IMR-90 (cell line): ENCODE results near the gene ARL6. TPM values are rescaled to one million over a fixed set of nuclear protein-coding genes. Genes with fewer than 3 reads are reported as not detected.

Experiments
- ATAC-seq: fragments of 200-7000 bp; cut with Tn5 transposase; 2 replicates; pipeline ENCODE4 v1.9.1; 2020; ENCODE audit warnings: low read depth, mild to moderate bottlenecking, moderate library complexity
- BruUV-seq: library from RNA; stranded (reverse); fragments of 400-500 nt; replicated peaks from 2 replicates; lab custom pipeline; 2021; lab: Mats Ljungman, UMichigan
- CTCF ChIA-PET: fragments of 300-600 bp; formaldehyde crosslinking; extraction: SDS; loops from one replicate; lab custom pipeline; 2021; ENCODE audit warnings: antibody characterized with exemption; lab: Yijun Ruan, JAX
- POLR2A ChIA-PET: fragments of 300-600 bp; sonication (Branson Sonifier 250); formaldehyde crosslinking; loops from one replicate; lab custom pipeline; 2022; ENCODE audit warnings: antibody characterized with exemption; ENCODE audit not compliant: unreplicated experiment; lab: Charles Lee
- DNase-seq: peaks from one replicate; pipeline ENCODE4 v3.0.0; 2013
- H2AFZ ChIP-seq: replicated peaks from 2 replicates; pipeline ENCODE3; 2013; ENCODE audit warnings: low read length, mild to moderate bottlenecking; ENCODE audit not compliant: poor library complexity
- H2AK5ac ChIP-seq: 2 replicates; pipeline ENCODE4 v1.6.1; 2013; ENCODE audit warnings: low read depth, low read length, inconsistent platforms
- H2AK9ac ChIP-seq: replicated peaks from 2 replicates; pipeline ENCODE3; 2013; ENCODE audit warnings: mild to moderate bottlenecking, low read depth, low read length, moderate library complexity; ENCODE audit not compliant: poor library complexity
- H2BK120ac ChIP-seq: 2 replicates; pipeline ENCODE4 v1.6.1; 2013; ENCODE audit warnings: low read depth, low read length, inconsistent platforms
- H2BK15ac ChIP-seq: 3 replicates; pipeline ENCODE4 v1.6.1; 2013; ENCODE audit warnings: low read depth, low read length, inconsistent platforms
- H2BK20ac ChIP-seq: 2 replicates; pipeline ENCODE4 v1.6.1; 2013; ENCODE audit warnings: low read depth, mild to moderate bottlenecking, inconsistent platforms, low read length, moderate library complexity
- H2BK5ac ChIP-seq: 2 replicates; pipeline ENCODE4 v1.6.1; 2013; ENCODE audit warnings: mild to moderate bottlenecking, low read depth, low read length, inconsistent platforms; ENCODE audit not compliant: poor library complexity, severe bottlenecking
- H3K14ac ChIP-seq: replicated peaks from 2 replicates; pipeline ENCODE4 v1.6.1; 2013; ENCODE audit warnings: low read depth, low read length, inconsistent platforms
- H3K18ac ChIP-seq: 2 replicates; pipeline ENCODE4 v1.6.1; 2013; ENCODE audit warnings: low read depth, low read length, control low read depth
- H3K23ac ChIP-seq: 2 replicates; pipeline ENCODE4 v1.6.1; 2013; ENCODE audit warnings: low read depth, low read length, inconsistent platforms
- H3K27ac ChIP-seq: 2 replicates; pipeline ENCODE4 v1.5.1; 2013; ENCODE audit warnings: mild to moderate bottlenecking, control low read depth, low read length; ENCODE audit not compliant: insufficient read depth
- H3K27me3 ChIP-seq: 2 replicates; pipeline ENCODE4 v1.6.1; 2013; ENCODE audit warnings: low read length; ENCODE audit not compliant: control insufficient read depth, insufficient read depth
- H3K36me3 ChIP-seq: 2 replicates; pipeline ENCODE4 v1.6.1; 2013; ENCODE audit warnings: low read length, mixed read lengths; ENCODE audit not compliant: control insufficient read depth, insufficient read depth
- H3K4ac ChIP-seq: 2 replicates; pipeline ENCODE4 v1.6.1; 2013; ENCODE audit warnings: low read depth, low read length, inconsistent platforms
- H3K4me1 ChIP-seq: 2 replicates; pipeline ENCODE4 v1.6.1; 2013; ENCODE audit warnings: low read length, mixed read lengths; ENCODE audit not compliant: control insufficient read depth, insufficient read depth
- H3K4me2 ChIP-seq: 2 replicates; pipeline ENCODE4 v1.6.1; 2013; ENCODE audit warnings: low read depth, mild to moderate bottlenecking, control low read depth, low read length, moderate library complexity
- H3K4me3 ChIP-seq: 2 replicates; pipeline ENCODE4 v1.5.1; 2013; ENCODE audit warnings: low read depth, mild to moderate bottlenecking, control low read depth, low read length, moderate library complexity; ENCODE audit not compliant: insufficient read depth
- H3K56ac ChIP-seq: 2 replicates; pipeline ENCODE4 v1.6.1; 2013; ENCODE audit warnings: low read length, inconsistent platforms; ENCODE audit not compliant: insufficient read depth; ENCODE audit errors: extremely low read depth
- H3K79me1 ChIP-seq, 2 experiments: 2 replicates each; pipeline ENCODE4 v1.6.1; 2013; ENCODE audit warnings: low read length in 2 of 2, inconsistent platforms in 1 of 2, low read depth in 1 of 2
- H3K9ac ChIP-seq: 2 replicates; pipeline ENCODE4 v1.6.1; 2013; ENCODE audit warnings: low read depth, low read length, control low read depth
- H3K9me1 ChIP-seq: 2 replicates; pipeline ENCODE4 v1.6.1; 2013; ENCODE audit warnings: low read length, inconsistent platforms; ENCODE audit not compliant: insufficient read depth
- H3K9me3 ChIP-seq: 2 replicates; pipeline ENCODE4 v1.6.1; 2013; ENCODE audit warnings: low read length; ENCODE audit not compliant: control insufficient read depth, insufficient read depth
- H4K20me1 ChIP-seq: 2 replicates; pipeline ENCODE4 v1.6.1; 2013; ENCODE audit warnings: low read length, inconsistent platforms; ENCODE audit not compliant: insufficient read depth
- H4K5ac ChIP-seq: 2 replicates; pipeline ENCODE4 v1.6.1; 2013; ENCODE audit warnings: mild to moderate bottlenecking, low read depth, low read length, control low read depth
- H4K8ac ChIP-seq, 2 experiments: 2 replicates each; pipeline ENCODE4 v1.6.1; 2013; ENCODE audit warnings: low read depth in 2 of 2, low read length in 2 of 2, control low read depth in 1 of 2, inconsistent platforms in 1 of 2
- H4K91ac ChIP-seq: 2 replicates; pipeline ENCODE4 v1.6.1; 2013; ENCODE audit warnings: low read depth, low read length, inconsistent platforms; ENCODE audit not compliant: insufficient read depth
- BHLHE40 ChIP-seq: fragments of 150-350 bp; IDR thresholded peaks from 2 replicates; pipeline ENCODE4 v1.6.1; 2016; ENCODE audit warnings: mild to moderate bottlenecking, low read depth, low read length
- CEBPB ChIP-seq: IDR thresholded peaks from 2 replicates; pipeline ENCODE4 v1.6.1; 2012; ENCODE audit warnings: low read depth, low read length, improper control_type of control experiment
- CHD1 ChIP-seq: IDR thresholded peaks from 2 replicates; pipeline ENCODE4 v1.6.1; 2012; ENCODE audit warnings: low read depth, low read length, improper control_type of control experiment
- FOS ChIP-seq: fragments of 150-350 bp; IDR thresholded peaks from 2 replicates; pipeline ENCODE4 v1.6.1; 2016; ENCODE audit warnings: low read depth, low read length
- MAFK ChIP-seq: IDR thresholded peaks from 2 replicates; pipeline ENCODE4 v1.6.1; 2012; ENCODE audit warnings: low read depth, low read length, improper control_type of control experiment
- MAZ ChIP-seq: IDR thresholded peaks from 2 replicates; pipeline ENCODE4 v1.6.1; 2012; ENCODE audit warnings: low read depth, mild to moderate bottlenecking, low read length, improper control_type of control experiment, moderate library complexity, borderline replicate concordance
- MXI1 ChIP-seq: IDR thresholded peaks from 2 replicates; pipeline ENCODE4 v1.6.1; 2012; ENCODE audit warnings: low read depth, mild to moderate bottlenecking, low read length, moderate library complexity, borderline replicate concordance
- NFE2L2 ChIP-seq: fragments of 150-350 bp; IDR thresholded peaks from 2 replicates; pipeline ENCODE4 v1.6.1; 2016; ENCODE audit warnings: low read depth, mild to moderate bottlenecking, low read length
- POLR2A ChIP-seq: IDR thresholded peaks from 2 replicates; pipeline ENCODE4 v1.6.1; 2012; ENCODE audit warnings: mild to moderate bottlenecking, low read depth, low read length
- RAD21 ChIP-seq: IDR thresholded peaks from 2 replicates; pipeline ENCODE4 v1.6.1; 2012; ENCODE audit warnings: low read length, improper control_type of control experiment
- RCOR1 ChIP-seq: IDR thresholded peaks from 2 replicates; pipeline ENCODE4 v1.6.1; 2012; ENCODE audit warnings: mild to moderate bottlenecking, low read length, improper control_type of control experiment; ENCODE audit not compliant: insufficient replicate concordance
- RFX5 ChIP-seq: IDR thresholded peaks from 2 replicates; pipeline ENCODE4 v1.8.0; 2012; ENCODE audit warnings: low read depth, mild to moderate bottlenecking, low read length, moderate library complexity
- SMC3 ChIP-seq: fragments of 150-350 bp; IDR thresholded peaks from 2 replicates; pipeline ENCODE4 v1.6.1; 2016; ENCODE audit warnings: low read depth, mild to moderate bottlenecking, antibody characterized with exemption, low read length, moderate library complexity
- WGBS, 2 experiments: methylation state at CpG; one replicate each; pipeline versions ENCODE4 v1.1.5 to v1.1.7; 2013; ENCODE audit warnings: missing lambda C conversion rate in 2 of 2; ENCODE audit not compliant: insufficient read length in 1 of 2; ENCODE audit errors: extremely low coverage in 2 of 2; 5-methylcytosine and 5-hydroxymethylcytosine counted together
- dilution Hi-C: fragments of 300-500 bp; cut with HindIII; formaldehyde crosslinking; loops from one replicate; pipeline ENCODE4 v1.14.3; 2018; ENCODE audit warnings: low sequenced_read_pairs; ENCODE audit not compliant: unreplicated experiment
- in situ Hi-C: fragments of 300-500 bp; cut with MboI; formaldehyde crosslinking; loops from 3 replicates; pipeline ENCODE4 v1.14.3; 2019; ENCODE audit warnings: low sequenced_read_pairs, inconsistent platforms, mixed read lengths
- intact Hi-C: fragments of 100-400 bp; cut with micrococcal nuclease; formaldehyde crosslinking; loops from 2 replicates; pipeline ENCODE4 v1.10.0; 2022
- polyA plus RNA-seq, 3 experiments: library from polyadenylated mRNA; depleted of rRNA; stranded (reverse); fragments of >200 nt; gene quantifications; 2 replicates each; pipeline ENCODE4 v1.2.3, GENCODE V29; 2012; ENCODE audit warnings: low replicate concordance in 1 of 3
- total RNA-seq: library from RNA; depleted of rRNA; stranded (reverse); fragments of >200 nt; gene quantifications from 2 replicates; pipeline ENCODE4 v1.2.3, GENCODE V29; 2012
- TF ChIP-seq, protein P1 (sequence below): fragments of 150-350 bp; IDR thresholded peaks from 2 replicates; pipeline ENCODE4 v1.6.1; 2017; ENCODE audit warnings: mild to moderate bottlenecking, antibody characterized with exemption, low read length, low read depth
- TF ChIP-seq, protein P2 (sequence below): fragments of 150-350 bp; IDR thresholded peaks from 2 replicates; pipeline ENCODE4 v1.6.1; 2016; ENCODE audit warnings: low read depth, mild to moderate bottlenecking, low read length, moderate library complexity, borderline replicate concordance

ARL6 gene
- total and polyA plus RNA-seq, 2 of the 4 experiments (the other 2 are of a cell fraction) = 3.1 to 3.4 TPM

DNA sequence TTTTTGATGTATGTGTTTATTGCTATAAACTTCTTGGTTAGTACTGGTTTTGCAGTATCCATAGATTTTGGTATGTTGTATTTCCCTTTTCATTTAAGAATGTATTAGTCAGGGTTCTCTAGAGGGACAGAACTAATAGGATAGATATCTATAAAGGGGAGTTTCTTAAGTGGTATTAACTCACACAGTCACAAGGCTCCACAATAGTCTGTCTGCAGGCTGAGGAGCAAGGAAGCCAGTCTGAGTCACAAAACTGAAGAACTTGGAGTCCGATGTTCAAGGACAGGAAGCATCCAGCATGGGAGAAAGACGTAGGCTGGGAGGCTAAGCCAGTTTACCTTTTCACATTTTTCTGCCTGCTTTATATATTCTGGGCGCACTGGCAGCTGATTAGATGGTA, 8.4 kb downstream of the ARL6 start:
- no CpG with 5 or more reads among the region's 3 CpGs for WGBS, 2 experiments
- Histone ChIP-seq H3K23ac (no peak overlapping the region), H2AK9ac (no peak overlapping the region), H3K9ac (no peak overlapping the region), H3K4me1 (no peaks in the 10 kb centered on the region), H3K27me3 (no peaks in the 10 kb centered on the region), H4K20me1 (no peaks in the 10 kb centered on the region), H2BK15ac (no peak overlapping the region), H3K36me3 (no peaks in the 10 kb centered on the region), H3K27ac (no peak overlapping the region), H2AFZ (no peak overlapping the region), H4K5ac (no peak overlapping the region), H4K8ac (no peak overlapping the region), H3K18ac (no peak overlapping the region), H3K4me3 (no peak overlapping the region), H2BK120ac (no peak overlapping the region), H4K91ac (no peak overlapping the region), H3K9me3 (no peaks in the 10 kb centered on the region), H2BK5ac (no peak overlapping the region), H3K4me2 (no peak overlapping the region), H2AK5ac (no peak overlapping the region), H3K9me1 (no peaks in the 10 kb centered on the region), H3K4ac (no peak overlapping the region), H3K79me1 (no peaks in the 10 kb centered on the region), H2BK20ac (no peak overlapping the region), H3K56ac (no peak overlapping the region), H3K14ac (no peak overlapping the region)
- no TSS peak for BruUV-seq
- dilution Hi-C loops = no loop called here
- no peak for ATAC-seq
- CTCF ChIA-PET = no interaction called here
- intact Hi-C loops = no loop called here
- DNase-seq = no peak
- POLR2A ChIA-PET = no interaction called here
- no peak for TF ChIP-seq RAD21
- TF ChIP-seq, protein P1, sequence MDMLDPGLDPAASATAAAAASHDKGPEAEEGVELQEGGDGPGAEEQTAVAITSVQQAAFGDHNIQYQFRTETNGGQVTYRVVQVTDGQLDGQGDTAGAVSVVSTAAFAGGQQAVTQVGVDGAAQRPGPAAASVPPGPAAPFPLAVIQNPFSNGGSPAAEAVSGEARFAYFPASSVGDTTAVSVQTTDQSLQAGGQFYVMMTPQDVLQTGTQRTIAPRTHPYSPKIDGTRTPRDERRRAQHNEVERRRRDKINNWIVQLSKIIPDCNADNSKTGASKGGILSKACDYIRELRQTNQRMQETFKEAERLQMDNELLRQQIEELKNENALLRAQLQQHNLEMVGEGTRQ = no peak
- TF ChIP-seq RFX5 = no peak
- no peak for TF ChIP-seq MAZ
- no peak for TF ChIP-seq MAFK
- TF ChIP-seq CEBPB = no peak
- TF ChIP-seq CHD1 = no peak
- TF ChIP-seq, protein P2, sequence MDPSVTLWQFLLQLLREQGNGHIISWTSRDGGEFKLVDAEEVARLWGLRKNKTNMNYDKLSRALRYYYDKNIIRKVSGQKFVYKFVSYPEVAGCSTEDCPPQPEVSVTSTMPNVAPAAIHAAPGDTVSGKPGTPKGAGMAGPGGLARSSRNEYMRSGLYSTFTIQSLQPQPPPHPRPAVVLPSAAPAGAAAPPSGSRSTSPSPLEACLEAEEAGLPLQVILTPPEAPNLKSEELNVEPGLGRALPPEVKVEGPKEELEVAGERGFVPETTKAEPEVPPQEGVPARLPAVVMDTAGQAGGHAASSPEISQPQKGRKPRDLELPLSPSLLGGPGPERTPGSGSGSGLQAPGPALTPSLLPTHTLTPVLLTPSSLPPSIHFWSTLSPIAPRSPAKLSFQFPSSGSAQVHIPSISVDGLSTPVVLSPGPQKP = no peak
- TF ChIP-seq MXI1 = no peak
- no peak for TF ChIP-seq POLR2A
- TF ChIP-seq NFE2L2 = no peak
- TF ChIP-seq BHLHE40 = no peak
- TF ChIP-seq SMC3 = no peak
- TF ChIP-seq RCOR1 = no peak
- TF ChIP-seq FOS = no peak
- in situ Hi-C loops = no loop called here
